K562 (cell line): ENCODE results near the gene TARBP2. TPM values are rescaled to one million over a fixed set of nuclear protein-coding genes. Genes with fewer than 3 reads are reported as not detected.

Experiments used
- ATAC-seq: fragments of 200-7000 bp; cut with Tn5 transposase; 3 replicates; pipeline ENCODE4 v1.9.1; 2020; ENCODE audit warnings: moderate library complexity
- BruUV-seq: library from RNA; stranded (reverse); fragments of 400-500 nt; replicated peaks from 2 replicates; lab custom pipeline; 2021; lab: Mats Ljungman, UMichigan
- CTCF ChIA-PET: fragments of 300-600 bp; formaldehyde crosslinking; extraction: SDS; loops from one replicate; lab custom pipeline; 2021; ENCODE audit warnings: low intra/inter-chr PET ratio; lab: Yijun Ruan, JAX
- POLR2A ChIA-PET: fragments of 300-600, 350-650 bp; sonication (Branson Sonifier 250); formaldehyde crosslinking; extraction: SDS; loops from one replicate; lab custom pipeline; 2021; ENCODE audit warnings: antibody characterized with exemption, inconsistent platforms; lab: Yijun Ruan, JAX
- DNase-seq, 4 experiments: peaks; one replicate each; pipeline versions ENCODE4 v3.0.0 to v3.0.0-alpha.2; 2011 to 2018; ENCODE audit warnings: low spot score in 3 of 4, mixed read lengths in 3 of 4; ENCODE audit errors: extremely low read depth in 1 of 4
- FAIRE-seq: peaks from 2 replicates; lab custom pipeline; 2011; peaks lifted over from hg19 to GRCh38; lab: Jason Lieb, UNC
- H2AFZ ChIP-seq: 2 replicates; pipeline ENCODE4 v1.6.0; 2011; ENCODE audit warnings: low read depth, low read length, control low read depth, inconsistent platforms
- H3K27ac ChIP-seq: fragments of 200-600 bp; 3 replicates; pipeline ENCODE4 v1.8.0; 2011; ENCODE audit warnings: low read depth, mild to moderate bottlenecking, control low read depth, inconsistent platforms, low read length, moderate library complexity, mixed read lengths; ENCODE audit errors: extremely low read depth
- H3K27me3 ChIP-seq, 2 experiments: fragments of 300-600 bp in 1 of 2; 2 replicates in 1 of 2; 3 replicates in 1 of 2; pipeline versions ENCODE4 v1.6.0 to v1.8.0; 2011; ENCODE audit warnings: inconsistent platforms in 2 of 2, low read length in 2 of 2, mild to moderate bottlenecking in 1 of 2, mixed read lengths in 1 of 2, moderate library complexity in 1 of 2; ENCODE audit not compliant: control insufficient read depth in 2 of 2, insufficient read depth in 2 of 2
- H3K36me3 ChIP-seq: fragments of 300-600 bp; 3 replicates; pipeline ENCODE4 v1.8.0; 2011; ENCODE audit warnings: mild to moderate bottlenecking, low read length, inconsistent platforms; ENCODE audit not compliant: control insufficient read depth, insufficient read depth
- H3K4me1 ChIP-seq, 2 experiments: fragments of 200-600 bp in 1 of 2; replicated peaks in 1 of 2; 2 replicates in 1 of 2; 3 replicates in 1 of 2; pipeline versions ENCODE4 v1.5.1 to v1.8.0; 2011; ENCODE audit warnings: inconsistent platforms in 2 of 2, low read length in 2 of 2, mild to moderate bottlenecking in 1 of 2, mixed read lengths in 1 of 2, moderate library complexity in 1 of 2; ENCODE audit not compliant: control insufficient read depth in 2 of 2, insufficient read depth in 2 of 2
- H3K4me2 ChIP-seq: 2 replicates; pipeline ENCODE4 v1.6.1; 2011; ENCODE audit warnings: low read length, control low read depth, inconsistent platforms, mixed read lengths; ENCODE audit not compliant: insufficient read depth
- H3K4me3 ChIP-seq: fragments of 200-600 bp; sonication (generic), shearing (Covaris generic); 2 replicates; pipeline ENCODE4 v1.5.1; 2016; ENCODE audit warnings: control low read depth, inconsistent platforms
- H3K79me2 ChIP-seq: fragments of 200-600 bp; 3 replicates; pipeline ENCODE4 v1.8.0; 2011; ENCODE audit warnings: low read length, inconsistent platforms; ENCODE audit not compliant: control insufficient read depth, insufficient read depth
- H3K9ac ChIP-seq, 2 experiments: 2 replicates each; pipeline versions ENCODE4 v1.6.0 to v1.6.1; 2011; ENCODE audit warnings: low read depth in 2 of 2, low read length in 2 of 2, control low read depth in 1 of 2, inconsistent platforms in 1 of 2, mild to moderate bottlenecking in 1 of 2, mixed read lengths in 1 of 2; ENCODE audit not compliant: insufficient read depth in 1 of 2
- H3K9me1 ChIP-seq: one replicate; pipeline ENCODE4 v1.6.0; 2011; ENCODE audit warnings: inconsistent platforms, mild to moderate bottlenecking, low read length, moderate library complexity; ENCODE audit not compliant: control insufficient read depth, insufficient read depth
- H3K9me3 ChIP-seq: replicated peaks from 2 replicates; pipeline ENCODE4 v1.5.1; 2011; ENCODE audit warnings: low read depth, low read length, inconsistent platforms; ENCODE audit not compliant: control insufficient read depth, insufficient read depth
- H4K20me1 ChIP-seq: replicated peaks from 2 replicates; pipeline ENCODE4 v1.6.1; 2011; ENCODE audit warnings: low read length, inconsistent platforms, mixed read lengths; ENCODE audit not compliant: control insufficient read depth, insufficient read depth
- CCNT2 ChIP-seq: IDR thresholded peaks from 2 replicates; pipeline ENCODE4 v1.6.1; 2011; ENCODE audit warnings: borderline replicate concordance, low read depth, mild to moderate bottlenecking, moderate library complexity, mixed read lengths, low read length; ENCODE audit not compliant: insufficient read length; ENCODE audit errors: extremely low read depth
- ELF4 ChIP-seq: fragments of 450-650 bp; formaldehyde crosslinking; IDR thresholded peaks from 2 replicates; pipeline ENCODE4 v1.4.0; 2022; ENCODE audit warnings: missing genetic modification characterization
- KDM1A ChIP-seq, 2 experiments: fragments of 450-650 bp; IDR thresholded peaks; 2 replicates each; pipeline ENCODE4 v1.6.1; 2016; ENCODE audit warnings: mild to moderate bottlenecking in 2 of 2
- KLF13 ChIP-seq: fragments of 450-650 bp; IDR thresholded peaks from 2 replicates; pipeline ENCODE4 v1.6.1; 2016; ENCODE audit warnings: missing genetic modification characterization, low read depth, mild to moderate bottlenecking, missing compliant biosample characterization, moderate library complexity, borderline replicate concordance
- MECOM ChIP-seq: fragments of 250-450 bp; sonication (Bioruptor Pico); IDR thresholded peaks from 2 replicates; pipeline ENCODE4 v1.8.0; 2022; ENCODE audit warnings: inconsistent platforms
- MEF2D ChIP-seq: conservative IDR thresholded peaks from 2 replicates; pipeline ENCODE4 v1.6.1; 2016; ENCODE audit warnings: low read depth, missing genetic modification characterization, missing compliant biosample characterization
- NFYB ChIP-seq: IDR thresholded peaks from 2 replicates; pipeline ENCODE4 v1.6.1; 2011; ENCODE audit warnings: mild to moderate bottlenecking, moderate library complexity; ENCODE audit not compliant: insufficient read length; ENCODE audit errors: extremely low read depth
- POLR2AphosphoS5 ChIP-seq: IDR thresholded peaks from 2 replicates; pipeline ENCODE4 v1.6.1; 2011; ENCODE audit warnings: mild to moderate bottlenecking, low read depth, low read length, moderate library complexity; ENCODE audit not compliant: control insufficient read depth, insufficient read depth
- POLR2G ChIP-seq: fragments of 200-400 bp; formaldehyde crosslinking; IDR thresholded peaks from 2 replicates; pipeline ENCODE4 v1.6.1; 2017; ENCODE audit warnings: low read depth, mild to moderate bottlenecking, antibody characterized with exemption, low read length, moderate library complexity
- RFX5 ChIP-seq: IDR thresholded peaks from 2 replicates; pipeline ENCODE4 v1.6.1; 2011; ENCODE audit warnings: low read depth, mild to moderate bottlenecking, improper control_type of control experiment, low read length
- SIN3B ChIP-seq: fragments of 450-650 bp; IDR thresholded peaks from 2 replicates; pipeline ENCODE4 v1.6.1; 2017; ENCODE audit warnings: low read depth, mild to moderate bottlenecking, moderate library complexity
- SMC3 ChIP-seq: conservative IDR thresholded peaks from 2 replicates; pipeline ENCODE4 v1.6.1; 2011; ENCODE audit warnings: low read depth, low read length, improper control_type of control experiment; ENCODE audit not compliant: insufficient read depth
- SREBF2 ChIP-seq: sonication (generic); formaldehyde crosslinking; IDR thresholded peaks from 2 replicates; pipeline ENCODE4 v1.4.0; 2020; ENCODE audit warnings: mild to moderate bottlenecking, missing genetic modification reagents
- TEAD4 ChIP-seq, 2 experiments: sonication (generic) in 1 of 2; formaldehyde crosslinking in 1 of 2; IDR thresholded peaks; 2 replicates each; pipeline versions ENCODE4 v1.6.1 to v1.8.0; 2012 to 2022; ENCODE audit warnings: borderline replicate concordance in 1 of 2, inconsistent platforms in 1 of 2, low read length in 1 of 2, mild to moderate bottlenecking in 1 of 2, missing genetic modification reagents in 1 of 2
- YY1 ChIP-seq, 3 experiments: IDR thresholded peaks; 2 replicates each; pipeline ENCODE4 v1.6.1; 2011; ENCODE audit warnings: low read length in 2 of 3, mild to moderate bottlenecking in 2 of 3, moderate library complexity in 2 of 3, borderline replicate concordance in 1 of 3, control low read depth in 1 of 3, low read depth in 1 of 3; ENCODE audit not compliant: insufficient read depth in 3 of 3, insufficient replicate concordance in 2 of 3, control insufficient read depth in 1 of 3, insufficient read length in 1 of 3; ENCODE audit errors: extremely low read depth in 1 of 3
- whole genome bisulfite sequencing: fragments of 100-300 bp; shearing (Covaris generic); methylation state at CpG from one replicate; pipeline ENCODE4 v1.1.6; 2016; ENCODE audit warnings: low coverage, mixed read lengths; ENCODE audit not compliant: insufficient coverage; ENCODE audit errors: missing lambda C conversion rate; 5-methylcytosine and 5-hydroxymethylcytosine counted together
- in situ Hi-C: fragments of 300-500 bp; cut with MboI; formaldehyde crosslinking; loops from 4 replicates; pipeline ENCODE4 v1.15.0; 2018; ENCODE audit warnings: inconsistent platforms, mixed read lengths
- intact Hi-C: fragments of 100-400 bp; cut with micrococcal nuclease; formaldehyde crosslinking; loops from 2 replicates; pipeline ENCODE4 v1.14.2; 2022
- polyA plus RNA-seq, 8 experiments: library from polyadenylated mRNA; depleted of rRNA in 4 of 8; stranded (reverse) in 5 of 8; unstranded in 3 of 8; fragments of >200 nt; fragmentation: Nextera tagmentation in 2 of 8; fragmentation: Illumina TruSeq in 1 of 8; extraction: Ambion mirVana in 2 of 8; extraction: Trizol in 1 of 8; gene quantifications; 2 replicates each; pipeline versions ENCODE4 v1.2.1 to v1.2.3, GENCODE V29; 2011 to 2014; ENCODE audit warnings: inconsistent platforms in 1 of 8, missing spikeins in 1 of 8
- total RNA-seq, 7 experiments: library from RNA; depleted of rRNA in 6 of 7; stranded (reverse); fragments of >200 nt in 6 of 7; fragmentation: Illumina TruSeq in 2 of 7; extraction: Trizol in 2 of 7; gene quantifications; 2 replicates each; pipeline versions ENCODE4 v1.2.1 to v1.2.3, GENCODE V29; 2011 to 2021; ENCODE audit warnings: low replicate concordance in 1 of 7
- TF ChIP-seq, protein P1 (sequence below): fragments of 250-450 bp; sonication (Bioruptor Pico); IDR thresholded peaks from 2 replicates; pipeline ENCODE4 v1.5.0; 2021; ENCODE audit warnings: mild to moderate bottlenecking, borderline replicate concordance
- TF ChIP-seq, protein P2 (sequence below): sonication (generic); formaldehyde crosslinking; IDR thresholded peaks from 2 replicates; pipeline ENCODE4 v1.8.1; 2023; ENCODE audit warnings: mild to moderate bottlenecking, missing genetic modification reagents

The TARBP2 gene
- total and polyA plus RNA-seq, 9 of the 15 experiments (the other 6 are each of a cell fraction or from before 2014, with no cell fraction given): 5.6 to 69.0 (median 44.6) TPM

DNA sequence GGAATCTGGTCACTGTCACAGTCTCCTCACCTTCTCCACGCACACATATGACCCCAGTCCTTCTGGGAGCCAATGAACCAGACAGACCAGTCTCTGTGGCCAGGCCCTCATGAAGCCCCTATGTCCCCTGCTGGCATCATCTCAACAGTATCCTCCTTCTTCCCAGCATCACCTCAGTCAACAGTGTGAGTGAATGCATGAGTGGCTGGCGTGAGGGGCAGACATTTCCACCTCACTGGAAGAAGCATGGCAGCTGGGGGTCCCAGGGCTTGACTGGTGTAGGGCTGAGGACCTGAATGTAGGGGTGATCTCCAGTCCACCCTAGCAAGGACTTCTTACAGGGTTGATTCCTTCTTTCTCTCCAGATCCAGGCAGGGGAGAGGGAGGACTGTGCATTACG lies 3.6 kb upstream of the TARBP2 start (continued):
- TF ChIP-seq, protein P1, sequence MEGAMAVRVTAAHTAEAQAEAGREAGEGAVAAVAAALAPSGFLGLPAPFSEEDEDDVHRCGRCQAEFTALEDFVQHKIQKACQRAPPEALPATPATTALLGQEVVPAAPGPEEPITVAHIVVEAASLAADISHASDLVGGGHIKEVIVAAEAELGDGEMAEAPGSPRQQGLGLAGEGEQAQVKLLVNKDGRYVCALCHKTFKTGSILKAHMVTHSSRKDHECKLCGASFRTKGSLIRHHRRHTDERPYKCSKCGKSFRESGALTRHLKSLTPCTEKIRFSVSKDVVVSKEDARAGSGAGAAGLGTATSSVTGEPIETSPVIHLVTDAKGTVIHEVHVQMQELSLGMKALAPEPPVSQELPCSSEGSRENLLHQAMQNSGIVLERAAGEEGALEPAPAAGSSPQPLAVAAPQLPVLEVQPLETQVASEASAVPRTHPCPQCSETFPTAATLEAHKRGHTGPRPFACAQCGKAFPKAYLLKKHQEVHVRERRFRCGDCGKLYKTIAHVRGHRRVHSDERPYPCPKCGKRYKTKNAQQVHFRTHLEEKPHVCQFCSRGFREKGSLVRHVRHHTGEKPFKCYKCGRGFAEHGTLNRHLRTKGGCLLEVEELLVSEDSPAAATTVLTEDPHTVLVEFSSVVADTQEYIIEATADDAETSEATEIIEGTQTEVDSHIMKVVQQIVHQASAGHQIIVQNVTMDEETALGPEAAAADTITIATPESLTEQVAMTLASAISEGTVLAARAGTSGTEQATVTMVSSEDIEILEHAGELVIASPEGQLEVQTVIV (CRISPR knock-in tag): no peak
- TF ChIP-seq CCNT2 (no peak), MEF2D (no peak), TEAD4 (IDR thresholded peaks at IDR 0.05; ENCODE audit: low read length) (no peak), TEAD4 (CRISPR knock-in tag; IDR thresholded peaks at IDR 0.05; ENCODE audit: borderline replicate concordance) (no peak), POLR2AphosphoS5 (no peak), SREBF2 (CRISPR knock-in tag) (no peak)

DNA sequence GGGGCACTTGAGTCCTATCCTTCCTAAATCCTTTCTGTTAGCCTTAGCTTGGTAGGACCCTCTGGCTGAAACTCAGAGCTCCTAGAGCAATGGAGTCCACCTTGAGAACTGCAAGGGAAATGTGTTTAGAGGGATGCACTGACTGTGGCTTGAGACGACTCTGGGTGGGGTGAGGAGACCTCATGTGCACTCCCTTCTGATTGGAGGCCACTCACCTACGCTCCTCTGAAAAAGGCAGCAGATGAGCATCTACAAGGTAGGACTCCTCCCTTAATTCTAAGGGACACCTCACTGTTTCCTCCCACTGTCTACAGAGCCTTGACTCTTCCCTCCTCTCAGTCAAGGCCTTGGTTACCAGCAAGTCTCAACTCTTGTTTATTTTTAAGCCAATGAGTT lies 2.9 kb upstream of the TARBP2 start:
- no peak overlapping the region for H3K4me3 ChIP-seq
- ChIA-PET CTCF (no interaction called here), POLR2A (interaction anchor here (1.0 to 1.1 kb wide), 2 partner anchors 11 to 40 kb away, joined by 4 read pairs; no protein-coding TSS in a partner anchor)
- H3K9me1 ChIP-seq: no peaks in the 10 kb centered on the region
- peaks cover 48 to 54% of the 10 kb centered on the region in 2 experiments; a peak in 4 of 5 replicates for H3K4me1 ChIP-seq
- H3K27ac ChIP-seq: no peak overlapping the region
- no peaks in the 10 kb centered on the region for H3K27me3 ChIP-seq
- WGBS: 75% methylated on average over 2 of the region's 2 CpGs
- H3K9me3 ChIP-seq: no peaks in the 10 kb centered on the region
- no peak for FAIRE-seq
- no peak for DNase-seq
- no peak overlapping the region for H2AFZ ChIP-seq
- H3K79me2 ChIP-seq: peaks cover 27% of the 10 kb centered on the region
- intact Hi-C loops (no loop called here), in situ Hi-C loops (no loop called here)
- peak overlapping the region in 1 of 2 experiments; percentile 3; a peak in 1 of 4 replicates for H3K9ac ChIP-seq
- no peak for ATAC-seq
- no peak overlapping the region for H3K4me2 ChIP-seq
- H4K20me1 ChIP-seq: no peaks in the 10 kb centered on the region
- H3K36me3 ChIP-seq: peaks cover 1% of the 10 kb centered on the region; the same call in 1 of the 3 replicates
- BruUV-seq: no TSS peak
- no peak for TF ChIP-seq SIN3B
- 0 out of 2 replicates have a peak, but pooled peaks have one; percentile 8 for TF ChIP-seq SMC3
- TF ChIP-seq KDM1A (IDR thresholded peaks at IDR 0.05): no peak
- no peak for TF ChIP-seq POLR2G
- TF ChIP-seq MECOM (CRISPR knock-in tag): no peak
- no peak for TF ChIP-seq ELF4 (CRISPR knock-in tag)
- no peak for TF ChIP-seq RFX5
- TF ChIP-seq, protein P2, sequence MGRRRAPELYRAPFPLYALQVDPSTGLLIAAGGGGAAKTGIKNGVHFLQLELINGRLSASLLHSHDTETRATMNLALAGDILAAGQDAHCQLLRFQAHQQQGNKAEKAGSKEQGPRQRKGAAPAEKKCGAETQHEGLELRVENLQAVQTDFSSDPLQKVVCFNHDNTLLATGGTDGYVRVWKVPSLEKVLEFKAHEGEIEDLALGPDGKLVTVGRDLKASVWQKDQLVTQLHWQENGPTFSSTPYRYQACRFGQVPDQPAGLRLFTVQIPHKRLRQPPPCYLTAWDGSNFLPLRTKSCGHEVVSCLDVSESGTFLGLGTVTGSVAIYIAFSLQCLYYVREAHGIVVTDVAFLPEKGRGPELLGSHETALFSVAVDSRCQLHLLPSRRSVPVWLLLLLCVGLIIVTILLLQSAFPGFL (CRISPR knock-in tag): no peak
- TF ChIP-seq YY1 (IDR thresholded peaks at IDR 0.05; ENCODE audit: borderline replicate concordance in 1 of 3, control insufficient read depth in 1 of 3, extremely low read depth in 1 of 3, insufficient read depth in 3 of 3, insufficient read length in 1 of 3, insufficient replicate concordance in 2 of 3, low read depth in 1 of 3, low read length in 2 of 3): no peak
- no peak for TF ChIP-seq KLF13 (tag)
- peak; percentile 18 for TF ChIP-seq NFYB
